ENCODE data around the gene ZFP1.
"Not testable (repeated sequence)": the region's sequence is repeated elsewhere in the genome, so short reads cannot be mapped to it uniquely, and the experiment has no call there.

Gene ZFP1

GRCh38 chr16:75195811-75196790 lies 47.8 kb downstream of the ZFP1 start:
- H3K4me3 ChIP-seq (ENCODE audit: low read length): no peak overlapping the region
- DNase-seq (ENCODE audit: low read depth, low spot score): no peak

GRCh38 chr16:75196836-75197235 lies 48.5 kb downstream of the ZFP1 start:
- H3K4me3 ChIP-seq (ENCODE audit: low read length): no peak overlapping the region
- no peak for DNase-seq (ENCODE audit: low read depth, low spot score)

GRCh38 chr16:75197522-75198134 lies 49.3 kb downstream of the ZFP1 start:
- no peak overlapping the region for H3K4me3 ChIP-seq (ENCODE audit: low read length)

GRCh38 chr16:75198135-75198600 lies 49.8 kb downstream of the ZFP1 start:
- no peak overlapping the region for H3K4me3 ChIP-seq (ENCODE audit: low read length)
- DNase-seq (ENCODE audit: low read depth, low spot score): no peak

More at GRCh38 chr16:75197522-75198134, 49.3 kb downstream of the ZFP1 start:
- no peak for DNase-seq (ENCODE audit: low read depth, low spot score)

GRCh38 chr16:75202069-75202590 lies 53.8 kb downstream of the ZFP1 start:
- no peak overlapping the region for H3K4me3 ChIP-seq (ENCODE audit: low read length)

GRCh38 chr16:75203096-75203495 lies 54.8 kb downstream of the ZFP1 start:
- no peak overlapping the region for H3K4me3 ChIP-seq (ENCODE audit: low read length)
- DNase-seq (ENCODE audit: low read depth, low spot score): no peak

More at GRCh38 chr16:75202069-75202590, 53.8 kb downstream of the ZFP1 start:
- DNase-seq (ENCODE audit: low read depth, low spot score): no peak

GRCh38 chr16:75203667-75204409 lies 55.5 kb downstream of the ZFP1 start:
- DNase-seq (ENCODE audit: low read depth, low spot score): no peak
- H3K4me3 ChIP-seq (ENCODE audit: low read length): no peak overlapping the region

- no peak overlapping the region for H3K4me3 ChIP-seq (ENCODE audit: low read length)
- DNase-seq (ENCODE audit: low read depth, low spot score): no peak
Measured at GRCh38 chr16:75204410-75204758, 56.1 kb downstream of the ZFP1 start.

GRCh38 chr16:75204905-75205304 lies 56.6 kb downstream of the ZFP1 start:
- not testable (repeated sequence) for DNase-seq (ENCODE audit: low read depth, low spot score)

GRCh38 chr16:75205438-75205837 lies 57.1 kb downstream of the ZFP1 start:
- H3K4me3 ChIP-seq (ENCODE audit: low read length); DNase-seq (ENCODE audit: low read depth, low spot score): not testable (repeated sequence)

More at GRCh38 chr16:75204905-75205304, 56.6 kb downstream of the ZFP1 start:
- not testable (repeated sequence) for H3K4me3 ChIP-seq (ENCODE audit: low read length)

GRCh38 chr16:75205961-75206748 lies 57.8 kb downstream of the ZFP1 start:
- H3K4me3 ChIP-seq (ENCODE audit: low read length); DNase-seq (ENCODE audit: low read depth, low spot score): not testable (repeated sequence)

GRCh38 chr16:75206749-75207451 lies 58.6 kb downstream of the ZFP1 start, which contains the start of gene CTRB2:
CTRB2 (minus strand) TSS chr16:75207161; CDS start chr16:75207141, 20 bp downstream.
- no peak within 1 kb of the TSS for H3K4me3 ChIP-seq (ENCODE audit: low read length)
- no peak for DNase-seq (ENCODE audit: low read depth, low spot score)

GRCh38 chr16:75207831-75208230 lies 59.5 kb downstream of the ZFP1 start:
- H3K4me3 ChIP-seq (ENCODE audit: low read length): no peak overlapping the region

GRCh38 chr16:75208242-75208825 lies 60.0 kb downstream of the ZFP1 start:
- DNase-seq (ENCODE audit: low read depth, low spot score): no peak
- no peak overlapping the region for H3K4me3 ChIP-seq (ENCODE audit: low read length)

More at GRCh38 chr16:75207831-75208230, 59.5 kb downstream of the ZFP1 start:
- DNase-seq (ENCODE audit: low read depth, low spot score): no peak

GRCh38 chr16:75208861-75209505 lies 60.7 kb downstream of the ZFP1 start:
- DNase-seq (ENCODE audit: low read depth, low spot score): no peak
- no peak overlapping the region for H3K4me3 ChIP-seq (ENCODE audit: low read length)

- not testable (repeated sequence) for DNase-seq (ENCODE audit: low read depth, low spot score); H3K4me3 ChIP-seq (ENCODE audit: low read length)
Measured at GRCh38 chr16:75209514-75209913, 61.2 kb downstream of the ZFP1 start.

- no peak overlapping the region for H3K4me3 ChIP-seq (ENCODE audit: low read length)
- no peak for DNase-seq (ENCODE audit: low read depth, low spot score)
Measured at GRCh38 chr16:75209944-75210343, 61.6 kb downstream of the ZFP1 start.
